MM.1S (cell line): ENCODE measurements around the gene TMC1.

Source experiments
- EZH2phosphoT487 ChIP-seq: fragments of 300-600 bp; sonication (generic); IDR thresholded peaks from 2 replicates; pipeline ENCODE4 v1.6.1; 2018; ENCODE audit warnings: antibody characterized with exemption, low read length
- TF ChIP-seq, protein P1 (sequence below): fragments of 300-600 bp; sonication (generic); IDR thresholded peaks from 2 replicates; pipeline ENCODE4 v1.5.1; 2016; ENCODE audit warnings: antibody characterized with exemption, low read length, mixed read lengths

GRCh38 chr9:72599874-72600534, 78.6 kb downstream of the TMC1 start:
- TF ChIP-seq, protein P1, sequence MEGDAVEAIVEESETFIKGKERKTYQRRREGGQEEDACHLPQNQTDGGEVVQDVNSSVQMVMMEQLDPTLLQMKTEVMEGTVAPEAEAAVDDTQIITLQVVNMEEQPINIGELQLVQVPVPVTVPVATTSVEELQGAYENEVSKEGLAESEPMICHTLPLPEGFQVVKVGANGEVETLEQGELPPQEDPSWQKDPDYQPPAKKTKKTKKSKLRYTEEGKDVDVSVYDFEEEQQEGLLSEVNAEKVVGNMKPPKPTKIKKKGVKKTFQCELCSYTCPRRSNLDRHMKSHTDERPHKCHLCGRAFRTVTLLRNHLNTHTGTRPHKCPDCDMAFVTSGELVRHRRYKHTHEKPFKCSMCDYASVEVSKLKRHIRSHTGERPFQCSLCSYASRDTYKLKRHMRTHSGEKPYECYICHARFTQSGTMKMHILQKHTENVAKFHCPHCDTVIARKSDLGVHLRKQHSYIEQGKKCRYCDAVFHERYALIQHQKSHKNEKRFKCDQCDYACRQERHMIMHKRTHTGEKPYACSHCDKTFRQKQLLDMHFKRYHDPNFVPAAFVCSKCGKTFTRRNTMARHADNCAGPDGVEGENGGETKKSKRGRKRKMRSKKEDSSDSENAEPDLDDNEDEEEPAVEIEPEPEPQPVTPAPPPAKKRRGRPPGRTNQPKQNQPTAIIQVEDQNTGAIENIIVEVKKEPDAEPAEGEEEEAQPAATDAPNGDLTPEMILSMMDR: no peak
- TF ChIP-seq EZH2phosphoT487: no peak
